ENCODE results near the gene RAB5IF. TPM values are rescaled to one million over a fixed set of nuclear protein-coding genes. Genes with fewer than 3 reads are reported as not detected.
"Not testable (repeated sequence)": the region's sequence is repeated elsewhere in the genome, so short reads cannot be mapped to it uniquely, and the experiment has no call there.

The RAB5IF gene
- 100 to 1,000 TPM in 2 of 6 donors, 10 to 100 TPM in 4; 57.6 to 124 (median 80.3) TPM for total RNA-seq

GRCh38 chr20:36605399-36606157 lies at the start of gene RAB5IF:
Gene RAB5IF (plus strand): TSS chr20:36605779. CDS start chr20:36605952, 173 bp downstream.
- ATAC-seq (ENCODE audit: low FRiP score in 2 of 2), result peak; percentile 98 to 99

GRCh38 chr20:36562724-36563123 lies 42.9 kb upstream of the RAB5IF start:
- Histone ChIP-seq H3K27me3 (no peaks in the 10 kb centered on the region), H3K36me3 (no peaks in the 10 kb centered on the region), H3K4me1 (no peaks in the 10 kb centered on the region), H3K27ac (no peak overlapping the region), H3K9me3 (peaks cover 0 to 6% (median 2%) of the 10 kb centered on the region in 4 donors), H3K4me3 (no peak overlapping the region)
- ATAC-seq (ENCODE audit: low FRiP score in 2 of 2) (no peak), DNase-seq (no peak)
- 86 to 87% methylated on average over 2 of the region's 2 CpGs for WGBS, 2 donors
- TF ChIP-seq POLR2A (IDR thresholded peaks at IDR 0.05) (no peak), CTCF (IDR thresholded peaks at IDR 0.05) (no peak), EP300 (IDR thresholded peaks at IDR 0.05) (no peak), POLR2AphosphoS5 (IDR thresholded peaks at IDR 0.05) (no peak)

More at GRCh38 chr20:36605399-36606157, at the start of gene RAB5IF:
- peaks cover 18 to 28% (median 24%) of the 10 kb centered on the region in 4 donors for H3K4me1 ChIP-seq
- no peaks in the 10 kb centered on the region for H3K27me3 ChIP-seq
- peak; percentile 98 to 99 for DNase-seq
- WGBS, 2 donors, result 0 to 1% methylated on average over 5 to 54 of the region's 90 CpGs
- TF ChIP-seq EP300 (IDR thresholded peaks at IDR 0.05) (peak in 1 of 4 donors; percentile 94), POLR2AphosphoS5 (IDR thresholded peaks at IDR 0.05) (peak; percentile 96), POLR2A (IDR thresholded peaks at IDR 0.05) (peak in 2 of 4 donors; percentile 64 to 97), CTCF (IDR thresholded peaks at IDR 0.05) (peak; percentile 73 to 100 (median 99))
- peak within 1 kb of the TSS; percentile 93 to 98 (median 95) for H3K27ac ChIP-seq
- peaks cover 12 to 30% (median 26%) of the 10 kb centered on the region in 4 donors for H3K36me3 ChIP-seq
- peak within 1 kb of the TSS; percentile 72 to 100 (median 88) for H3K4me3 ChIP-seq
- no peaks in the 10 kb centered on the region for H3K9me3 ChIP-seq

GRCh38 chr20:36563374-36563773 lies 42.2 kb upstream of the RAB5IF start:
- Histone ChIP-seq H3K36me3 (no peaks in the 10 kb centered on the region), H3K4me1 (no peaks in the 10 kb centered on the region), H3K4me3 (no peak overlapping the region), H3K9me3 (peaks cover 0 to 6% (median 2%) of the 10 kb centered on the region in 4 donors), H3K27ac (no peak overlapping the region), H3K27me3 (no peaks in the 10 kb centered on the region)
- TF ChIP-seq POLR2A (IDR thresholded peaks at IDR 0.05), result no peak
- TF ChIP-seq EP300 (IDR thresholded peaks at IDR 0.05), result no peak
- no peak for TF ChIP-seq POLR2AphosphoS5 (IDR thresholded peaks at IDR 0.05)
- no peak for TF ChIP-seq CTCF (IDR thresholded peaks at IDR 0.05)
- 89 to 100% methylated on average over 1 of the region's 1 CpG for WGBS, 2 donors
- ATAC-seq (ENCODE audit: low FRiP score in 2 of 2) (no peak), DNase-seq (no peak)

- not testable (repeated sequence) for H3K27me3 ChIP-seq; H3K4me3 ChIP-seq; H3K36me3 ChIP-seq; H3K9me3 ChIP-seq; ATAC-seq (ENCODE audit: low FRiP score in 2 of 2); H3K27ac ChIP-seq; H3K4me1 ChIP-seq; DNase-seq
- 93 to 97% methylated on average over 12 to 13 of the region's 13 CpGs for WGBS, 2 donors
These were observed 41.4 kb upstream of the RAB5IF start for GRCh38 chr20:36564078-36564725.

GRCh38 chr20:36564726-36565121 lies 40.9 kb upstream of the RAB5IF start:
- not testable (repeated sequence) for H3K4me1 ChIP-seq; ATAC-seq (ENCODE audit: low FRiP score in 2 of 2); H3K4me3 ChIP-seq; H3K27ac ChIP-seq; DNase-seq; H3K36me3 ChIP-seq; H3K9me3 ChIP-seq; H3K27me3 ChIP-seq
- 87 to 93% methylated on average over 6 of the region's 6 CpGs for WGBS, 2 donors
